Fibroblast of lung (primary cell): Measurements from ENCODE around the gene OR56B4.

Experiments
- CTCF ChIP-seq, 2 donors: IDR thresholded peaks in 1 of 2; conservative IDR thresholded peaks in 1 of 2; 1 replicate in 1 of 2; 2 replicates in 1 of 2; pipeline ENCODE4 v1.5.1; 2011 to 2012; ENCODE audit warnings: low read length in 2 of 2, control low read depth in 1 of 2, inconsistent platforms in 1 of 2, low read depth in 1 of 2, mild to moderate bottlenecking in 1 of 2
- EZH2 ChIP-seq: IDR thresholded peaks from 2 replicates; pipeline ENCODE4 v1.5.1; 2012; ENCODE audit warnings: low read length, control low read depth, mild to moderate bottlenecking; ENCODE audit errors: missing control alignments

GRCh38 chr11:6132431-6132830 lies 24.9 kb downstream of the OR56B4 start:
- no peak for TF ChIP-seq CTCF (conservative IDR thresholded peaks at IDR 0.05 in 1 of 2, IDR thresholded peaks at IDR 0.05 in 1 of 2; ENCODE audit: low read depth in 1 of 2, low read length in 2 of 2)
- no peak for TF ChIP-seq EZH2
